GM12878 (cell line): ENCODE data around the gene MRTFA. TPM values are rescaled to one million over a fixed set of nuclear protein-coding genes. Genes with fewer than 3 reads are reported as not detected.
A peak's percentile ranks its signal among the peaks of the same experiment; 100 is the strongest.

Source experiments
- ATAC-seq: fragments of 200-7000 bp; cut with Tn5 transposase; 3 replicates; pipeline ENCODE4 v1.9.1; 2020; ENCODE audit warnings: mild to moderate bottlenecking, moderate library complexity
- BruUV-seq: library from RNA; stranded (reverse); fragments of 400-500 nt; replicated peaks from 2 replicates; lab custom pipeline; 2021; lab: Mats Ljungman, UMichigan
- CTCF ChIA-PET: fragments of 300-600 bp; sonication (Branson Sonifier 250); formaldehyde crosslinking; extraction: SDS; loops from one replicate; lab custom pipeline; 2021; ENCODE audit warnings: inconsistent platforms; lab: Yijun Ruan, JAX
- POLR2A ChIA-PET: fragments of 350-600 bp; formaldehyde crosslinking; extraction: SDS; loops from one replicate; lab custom pipeline; 2021; ENCODE audit warnings: inconsistent platforms; lab: Charles Lee
- RAD21 ChIA-PET: fragments of 300-600 bp; sonication (Branson Sonifier 250); formaldehyde crosslinking; loops from one replicate; lab custom pipeline; 2023; ENCODE audit warnings: antibody characterized with exemption; ENCODE audit not compliant: unreplicated experiment; lab: Charles Lee
- SMC1A ChIA-PET: fragments of 300-600 bp; sonication (Branson Sonifier 250); formaldehyde crosslinking; loops from one replicate; lab custom pipeline; 2023; ENCODE audit not compliant: unreplicated experiment, uncharacterized antibody; lab: Charles Lee
- DNase-seq: peaks from one replicate; pipeline ENCODE4 v3.0.0-alpha.2; 2011; ENCODE audit warnings: low read depth, low spot score
- FAIRE-seq: peaks from 3 replicates; lab custom pipeline; 2011; peaks lifted over from hg19 to GRCh38; lab: Jason Lieb, UNC
- H2AFZ ChIP-seq: 2 replicates; pipeline ENCODE4 v1.6.0; 2011; ENCODE audit warnings: low read depth, low read length, control low read depth; ENCODE audit not compliant: control insufficient read depth
- H3K27ac ChIP-seq: 2 replicates; pipeline ENCODE4 v1.5.1; 2011; ENCODE audit warnings: control low read depth; ENCODE audit not compliant: control insufficient read depth, insufficient read depth
- H3K27me3 ChIP-seq, 2 experiments: replicated peaks in 1 of 2; 2 replicates each; pipeline versions ENCODE4 v1.6.0 to v1.6.1; 2011; ENCODE audit warnings: low read length in 1 of 2; ENCODE audit not compliant: control insufficient read depth in 2 of 2, insufficient read depth in 2 of 2
- H3K36me3 ChIP-seq, 2 experiments: 2 replicates each; pipeline ENCODE4 v1.5.1; 2011; ENCODE audit warnings: low read length in 1 of 2; ENCODE audit not compliant: control insufficient read depth in 2 of 2, insufficient read depth in 2 of 2
- H3K4me1 ChIP-seq: 2 replicates; pipeline ENCODE4 v1.6.1; 2011; ENCODE audit warnings: mild to moderate bottlenecking, low read length, moderate library complexity, mixed read lengths; ENCODE audit not compliant: control insufficient read depth, insufficient read depth
- H3K4me2 ChIP-seq: 2 replicates; pipeline ENCODE4 v1.6.0; 2011; ENCODE audit warnings: control low read depth; ENCODE audit not compliant: control insufficient read depth, insufficient read depth
- H3K4me3 ChIP-seq: fragments of 200-600 bp; sonication (generic); 2 replicates; pipeline ENCODE4 v1.5.1; 2016
- H3K79me2 ChIP-seq: 2 replicates; pipeline ENCODE4 v1.6.0; 2011; ENCODE audit warnings: low read length; ENCODE audit not compliant: control insufficient read depth, insufficient read depth
- H3K9ac ChIP-seq: 2 replicates; pipeline ENCODE4 v1.8.0; 2011; ENCODE audit warnings: low read length, control low read depth, mixed read lengths; ENCODE audit not compliant: control insufficient read depth, insufficient read depth
- H3K9me3 ChIP-seq: replicated peaks from 3 replicates; pipeline ENCODE4 v1.5.1; 2011; ENCODE audit warnings: mild to moderate bottlenecking, low read length; ENCODE audit not compliant: control insufficient read depth, insufficient read depth
- H4K20me1 ChIP-seq: 2 replicates; pipeline ENCODE4 v1.6.0; 2011; ENCODE audit not compliant: control insufficient read depth, insufficient read depth
- ATF7 ChIP-seq: fragments of 450-650 bp; IDR thresholded peaks from 2 replicates; pipeline ENCODE4 v1.6.1; 2016; ENCODE audit warnings: low read depth, mild to moderate bottlenecking
- CBX5 ChIP-seq: sonication (generic); IDR thresholded peaks from 2 replicates; pipeline ENCODE4 v1.6.1; 2016; ENCODE audit warnings: low read depth, moderate library complexity, mild to moderate bottlenecking, inconsistent platforms
- DPF2 ChIP-seq: fragments of 450-650 bp; IDR thresholded peaks from 2 replicates; pipeline ENCODE4 v1.6.1; 2017; ENCODE audit warnings: mild to moderate bottlenecking
- EGR1 ChIP-seq, 2 experiments: IDR thresholded peaks; 1 replicate in 1 of 2; 2 replicates in 1 of 2; pipeline ENCODE4 v1.6.1; 2011 to 2012; ENCODE audit warnings: low read depth in 2 of 2, low read length in 2 of 2, borderline replicate concordance in 1 of 2, mild to moderate bottlenecking in 1 of 2, moderate library complexity in 1 of 2
- HDAC6 ChIP-seq: fragments of 200-600 bp; sonication (generic); IDR thresholded peaks from one replicate; pipeline ENCODE4 v1.8.0; 2017; ENCODE audit warnings: antibody characterized with exemption; ENCODE audit not compliant: unreplicated experiment
- NFXL1 ChIP-seq: fragments of 450-650 bp; IDR thresholded peaks from 2 replicates; pipeline ENCODE4 v1.6.1; 2017; ENCODE audit warnings: antibody characterized with exemption, mild to moderate bottlenecking, borderline replicate concordance
- POLR2AphosphoS5 ChIP-seq: IDR thresholded peaks from 2 replicates; pipeline ENCODE4 v1.6.1; 2011; ENCODE audit warnings: mild to moderate bottlenecking, low read length, inconsistent platforms
- SREBF1 ChIP-seq: IDR thresholded peaks from 2 replicates; pipeline ENCODE4 v1.6.1; 2012; ENCODE audit warnings: mild to moderate bottlenecking, low read length
- TAF1 ChIP-seq: IDR thresholded peaks from 2 replicates; pipeline ENCODE4 v1.6.1; 2011; ENCODE audit warnings: mild to moderate bottlenecking, low read depth, low read length, borderline replicate concordance
- ZNF592 ChIP-seq: fragments of 450-650 bp; IDR thresholded peaks from 2 replicates; pipeline ENCODE4 v1.6.1; 2017; ENCODE audit warnings: mild to moderate bottlenecking, moderate library complexity
- WGBS: methylation state at CpG from one replicate; pipeline ENCODE4 v1.1.6; 2016; ENCODE audit warnings: low lambda C conversion rate; ENCODE audit not compliant: insufficient replicate concordance, insufficient coverage; ENCODE audit errors: missing lambda C conversion rate; 5-methylcytosine and 5-hydroxymethylcytosine counted together
- in situ Hi-C: fragments of 300-500 bp; cut with MboI; formaldehyde crosslinking; loops from 9 replicates; pipeline ENCODE4 v1.14.3; 2018; ENCODE audit warnings: mixed read lengths
- intact Hi-C: fragments of 100-400 bp; cut with micrococcal nuclease; formaldehyde crosslinking; loops from one replicate; pipeline ENCODE4 v1.14.2; 2022; ENCODE audit not compliant: unreplicated experiment
- polyA plus RNA-seq, 11 experiments: library from polyadenylated mRNA; depleted of rRNA in 4 of 11; unstranded in 6 of 11; stranded (reverse) in 5 of 11; fragments of >200 nt; fragmentation: Nextera tagmentation in 4 of 11; fragmentation: Illumina TruSeq in 1 of 11; extraction: Ambion mirVana in 4 of 11; extraction: Trizol in 1 of 11; gene quantifications; 1 replicate in 1 of 11; 2 replicates in 10 of 11; pipeline versions ENCODE4 v1.2.1 to v1.2.3, GENCODE V29; 2011 to 2016; ENCODE audit warnings: inconsistent platforms in 2 of 11, missing spikeins in 2 of 11, low read depth in 1 of 11
- total RNA-seq, 4 experiments: library from RNA; depleted of rRNA in 3 of 4; stranded (reverse); fragments of >200 nt in 3 of 4; fragmentation: Illumina TruSeq in 1 of 4; extraction: Trizol in 1 of 4; gene quantifications; 2 replicates each; pipeline versions ENCODE4 v1.2.1 to v1.2.3, GENCODE V29; 2013 to 2021

MRTFA gene
- total and polyA plus RNA-seq, 10 of the 15 experiments (the other 5 are each of a cell fraction or from before 2014, with no cell fraction given): 2.0 to 63.9 (median 17.9) TPM

- Histone ChIP-seq H3K79me2 (no peaks in the 10 kb centered on the region), H3K27ac (no peak within 1 kb of the TSS), H3K27me3 (peaks cover 0 to 3% of the 10 kb centered on the region in 2 experiments; a peak in 3 of 4 replicates), H3K9ac (no peak within 1 kb of the TSS), H4K20me1 (no peaks in the 10 kb centered on the region), H3K4me3 (no peak within 1 kb of the TSS), H3K4me1 (no peaks in the 10 kb centered on the region), H3K9me3 (no peaks in the 10 kb centered on the region), H2AFZ (no peak within 1 kb of the TSS), H3K36me3 (no peaks in the 10 kb centered on the region), H3K4me2 (no peak within 1 kb of the TSS)
- in situ Hi-C loops (no loop called here), intact Hi-C loops (no loop called here)
- DNase-seq: no peak
- BruUV-seq: no TSS peak
- WGBS: 42% methylated on average over 21 of the region's 21 CpGs
- CTCF ChIA-PET: interaction anchor here (0.7 to 1.5 kb wide), 3 partner anchors 79 to 220 kb away, joined by 3 to 4 read pairs (median 3); no protein-coding TSS in a partner anchor
- ATAC-seq: no peak
- RAD21 ChIA-PET: interaction anchor here (0.9 kb wide), 1 partner anchor 243 kb away, joined by 3 read pairs; no protein-coding TSS in a partner anchor
- POLR2A ChIA-PET: no interaction called here
- SMC1A ChIA-PET: interaction anchor here (0.8 to 1.2 kb wide), 5 partner anchors 12 to 303 kb away, joined by 3 to 4 read pairs (median 4); no protein-coding TSS in a partner anchor
- no peak for FAIRE-seq
- TF ChIP-seq ATF7 (no peak), EGR1 (IDR thresholded peaks at IDR 0.05; ENCODE audit: borderline replicate concordance in 1 of 2, low read depth in 2 of 2, low read length in 2 of 2) (peak in 1 of 2 experiments; percentile 28; a peak in 1 of 3 replicates)
These were observed 42.9 kb upstream of the MRTFA start, which contains the start of gene MCHR1 for GRCh38 chr22:40679249-40679963. Gene MCHR1 (plus strand): TSS chr22:40679484. CDS start chr22:40679653, 169 bp downstream.

- SMC1A ChIA-PET: interaction anchor here (0.9 kb wide), 1 partner anchor 19 kb away, joined by 4 read pairs; no protein-coding TSS in a partner anchor
- Histone ChIP-seq H3K79me2 (no peaks in the 10 kb centered on the region), H3K9me3 (no peaks in the 10 kb centered on the region), H3K9ac (no peak overlapping the region), H3K27me3 (peaks cover 0 to 3% of the 10 kb centered on the region in 2 experiments; a peak in 3 of 4 replicates), H3K27ac (no peak overlapping the region), H4K20me1 (no peaks in the 10 kb centered on the region), H2AFZ (no peak overlapping the region), H3K4me3 (no peak overlapping the region), H3K4me2 (no peak overlapping the region), H3K36me3 (no peaks in the 10 kb centered on the region), H3K4me1 (no peaks in the 10 kb centered on the region)
- BruUV-seq: no TSS peak
- no peak for DNase-seq
- RAD21 ChIA-PET: no interaction called here
- POLR2A ChIA-PET: interaction anchor here (0.5 kb wide), 2 partner anchors 250 to 729 kb away, joined by 3 to 4 read pairs; no protein-coding TSS in a partner anchor
- in situ Hi-C loops: no loop called here
- intact Hi-C loops: no loop called here
- no peak for FAIRE-seq
- 48% methylated on average over 14 of the region's 14 CpGs for WGBS
- CTCF ChIA-PET: no interaction called here
- no peak for ATAC-seq
- TF ChIP-seq POLR2AphosphoS5 (no peak), SREBF1 (no peak), ZNF592 (no peak), CBX5 (no peak), TAF1 (no peak), DPF2 (no peak), NFXL1 (no peak), HDAC6 (no peak)
These were observed 42.2 kb upstream of the MRTFA start for GRCh38 chr22:40678493-40679248.
